SK-N-SH treated with all-trans-retinoic acid at 6 μM for 48 hours (cell line): ENCODE measurements around the gene IDH3G.

Experiments used
- ARNTL ChIP-seq: fragments of 450-650 bp; formaldehyde crosslinking; IDR thresholded peaks from 2 replicates; pipeline ENCODE4 v1.5.0; 2020; ENCODE audit warnings: low read depth, mild to moderate bottlenecking, moderate library complexity, borderline replicate concordance
- BACH2 ChIP-seq: fragments of 250-450 bp; sonication (Bioruptor Pico); IDR thresholded peaks from 2 replicates; pipeline ENCODE4 v1.9.0; 2021; ENCODE audit warnings: mild to moderate bottlenecking, borderline replicate concordance
- CREB5 ChIP-seq: fragments of 250-450 bp; sonication (Bioruptor Pico); IDR thresholded peaks from 2 replicates; pipeline ENCODE4 v1.5.1; 2020; ENCODE audit warnings: low read depth, mild to moderate bottlenecking, moderate library complexity
- ESRRG ChIP-seq: fragments of 250-450 bp; sonication (Bioruptor Pico); IDR thresholded peaks from 2 replicates; pipeline ENCODE4 v1.6.1; 2021; ENCODE audit warnings: mild to moderate bottlenecking
- GLIS3 ChIP-seq: fragments of 250-450 bp; sonication (Bioruptor Pico); IDR thresholded peaks from 2 replicates; pipeline ENCODE4 v1.5.0; 2020; ENCODE audit warnings: mild to moderate bottlenecking, moderate library complexity
- PATZ1 ChIP-seq: fragments of 250-450 bp; sonication (Bioruptor Pico); IDR thresholded peaks from 2 replicates; pipeline ENCODE4 v1.8.0; 2020; ENCODE audit warnings: mild to moderate bottlenecking, moderate library complexity, borderline replicate concordance
- RARB ChIP-seq: fragments of 250-450 bp; sonication (Bioruptor Pico); IDR thresholded peaks from 2 replicates; pipeline ENCODE4 v1.8.0; 2021; ENCODE audit warnings: mild to moderate bottlenecking, moderate library complexity
- TOX ChIP-seq: fragments of 250-450 bp; sonication (Bioruptor Pico); IDR thresholded peaks from 2 replicates; pipeline ENCODE4 v1.8.0; 2021; ENCODE audit warnings: mild to moderate bottlenecking, moderate library complexity, borderline replicate concordance
- ZC3H10 ChIP-seq: fragments of 250-450 bp; sonication (Bioruptor Pico); IDR thresholded peaks from 2 replicates; pipeline ENCODE4 v1.5.1; 2021; ENCODE audit warnings: mild to moderate bottlenecking, moderate library complexity
- ZFP3 ChIP-seq: fragments of 250-450 bp; sonication (Bioruptor Pico); IDR thresholded peaks from 2 replicates; pipeline ENCODE4 v1.5.0; 2020; ENCODE audit warnings: mild to moderate bottlenecking, moderate library complexity
- ZFP30 ChIP-seq: fragments of 450-650 bp; formaldehyde crosslinking; IDR thresholded peaks from 2 replicates; pipeline ENCODE4 v1.5.0; 2022; ENCODE audit warnings: mild to moderate bottlenecking, moderate library complexity
- TF ChIP-seq, protein P1 (sequence below): fragments of 250-450 bp; sonication (Bioruptor Pico); IDR thresholded peaks from 2 replicates; pipeline ENCODE4 v1.5.1; 2021; ENCODE audit warnings: mild to moderate bottlenecking, moderate library complexity

DNA sequence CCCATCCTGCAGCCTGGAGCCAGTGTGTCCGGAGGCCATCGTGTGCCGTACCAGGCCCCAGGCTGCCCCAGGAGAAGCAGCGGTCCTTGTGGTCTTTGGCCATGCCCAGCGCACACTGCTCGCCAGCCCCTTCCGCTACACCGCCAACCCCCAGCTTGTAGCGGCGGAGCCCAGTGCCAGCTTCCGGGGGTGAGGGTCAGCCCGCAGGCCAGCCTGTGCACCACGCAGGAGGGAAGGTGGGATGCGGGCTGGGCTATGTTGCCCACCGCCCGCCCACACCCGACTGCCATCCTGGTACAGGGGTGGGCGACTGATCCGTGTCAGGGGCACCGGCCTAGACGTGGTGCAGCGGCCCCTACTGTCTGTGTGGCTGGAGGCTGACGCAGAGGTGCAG lies 21.0 kb downstream of the IDH3G start:
- TF ChIP-seq, protein P1, sequence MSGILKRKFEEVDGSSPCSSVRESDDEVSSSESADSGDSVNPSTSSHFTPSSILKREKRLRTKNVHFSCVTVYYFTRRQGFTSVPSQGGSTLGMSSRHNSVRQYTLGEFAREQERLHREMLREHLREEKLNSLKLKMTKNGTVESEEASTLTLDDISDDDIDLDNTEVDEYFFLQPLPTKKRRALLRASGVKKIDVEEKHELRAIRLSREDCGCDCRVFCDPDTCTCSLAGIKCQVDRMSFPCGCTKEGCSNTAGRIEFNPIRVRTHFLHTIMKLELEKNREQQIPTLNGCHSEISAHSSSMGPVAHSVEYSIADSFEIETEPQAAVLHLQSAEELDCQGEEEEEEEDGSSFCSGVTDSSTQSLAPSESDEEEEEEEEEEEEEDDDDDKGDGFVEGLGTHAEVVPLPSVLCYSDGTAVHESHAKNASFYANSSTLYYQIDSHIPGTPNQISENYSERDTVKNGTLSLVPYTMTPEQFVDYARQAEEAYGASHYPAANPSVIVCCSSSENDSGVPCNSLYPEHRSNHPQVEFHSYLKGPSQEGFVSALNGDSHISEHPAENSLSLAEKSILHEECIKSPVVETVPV, result no peak
- TF ChIP-seq CREB5 (no peak), GLIS3 (CRISPR knock-in tag) (no peak), BACH2 (CRISPR knock-in tag) (no peak), ZFP3 (CRISPR knock-in tag) (no peak), RARB (CRISPR knock-in tag) (no peak), PATZ1 (CRISPR knock-in tag) (no peak), ZFP30 (CRISPR knock-in tag) (no peak), TOX (no peak), ZC3H10 (no peak), ESRRG (CRISPR knock-in tag) (no peak), ARNTL (CRISPR knock-in tag) (no peak)
